Cardiac fibroblast (primary cell): ENCODE data around the gene CEP131.

Experiments used
- DNase-seq, 2 donors: peaks; one replicate each; pipeline versions ENCODE4 v3.0.0 to v3.0.0-alpha.2; 2010; ENCODE audit warnings: low read depth in 2 of 2
- H3K4me3 ChIP-seq, 2 donors: replicated peaks in 1 of 2; 1 replicate in 1 of 2; 2 replicates in 1 of 2; pipeline ENCODE4 v1.5.1; 2011; ENCODE audit warnings: low read depth in 2 of 2, low read length in 2 of 2, mild to moderate bottlenecking in 2 of 2, moderate library complexity in 1 of 2
- CTCF ChIP-seq: IDR thresholded peaks from one replicate; pipeline ENCODE4 v1.5.1; 2011; ENCODE audit warnings: low read depth, mild to moderate bottlenecking, low read length, inconsistent platforms

Gene CEP131

GRCh38 chr17:81183316-81183715 is 39.4 kb downstream of the CEP131 start:
- no peak for TF ChIP-seq CTCF
- DNase-seq = no peak
- no peak overlapping the region for H3K4me3 ChIP-seq

GRCh38 chr17:81182596-81182995 is 40.2 kb downstream of the CEP131 start:
- no peak overlapping the region for H3K4me3 ChIP-seq
- DNase-seq = no peak
- TF ChIP-seq CTCF = no peak

GRCh38 chr17:81181811-81182185 is 41.0 kb downstream of the CEP131 start:
- no peak overlapping the region for H3K4me3 ChIP-seq
- no peak for DNase-seq

GRCh38 chr17:81180836-81181810 is 41.6 kb downstream of the CEP131 start:
- TF ChIP-seq CTCF = no peak
- DNase-seq = no peak
- H3K4me3 ChIP-seq = no peak overlapping the region

More at GRCh38 chr17:81181811-81182185, 41.0 kb downstream of the CEP131 start:
- no peak for TF ChIP-seq CTCF

GRCh38 chr17:81179861-81180260 is 42.9 kb downstream of the CEP131 start:
- no peak for DNase-seq
- no peak for TF ChIP-seq CTCF
- H3K4me3 ChIP-seq = no peak overlapping the region

- no peak for TF ChIP-seq CTCF
- H3K4me3 ChIP-seq = no peak overlapping the region
- no peak for DNase-seq
Measured at GRCh38 chr17:81179220-81179619, 43.5 kb downstream of the CEP131 start.
